Fibroblast of upper back skin (primary cell): Measurements from ENCODE around the gene MPPED1.

Experiments used
- DNase-seq: peaks from one replicate; pipeline ENCODE4 v3.0.0-alpha.2; 2013

MPPED1 gene

DNA sequence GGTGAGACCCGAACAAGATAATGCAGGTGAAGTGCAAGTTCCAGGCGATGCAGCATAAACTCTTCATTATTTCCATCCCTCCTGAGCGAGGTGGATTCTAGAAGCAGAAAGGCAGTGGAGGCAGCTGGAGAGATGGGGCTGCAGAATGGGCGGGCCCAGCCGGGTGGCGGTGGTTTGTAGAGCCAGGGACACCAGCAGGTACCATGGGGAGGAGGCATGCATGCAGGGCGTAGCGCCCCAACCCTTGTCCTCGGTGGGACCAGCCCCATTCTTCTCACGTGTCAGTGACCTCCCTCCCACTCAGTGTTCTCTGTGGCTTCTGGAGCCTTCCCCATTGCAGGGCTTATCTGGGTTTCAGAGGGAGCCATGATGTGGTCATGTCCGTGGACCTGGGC is 38.0 kb downstream of the MPPED1 start:
- no peak for DNase-seq

DNA sequence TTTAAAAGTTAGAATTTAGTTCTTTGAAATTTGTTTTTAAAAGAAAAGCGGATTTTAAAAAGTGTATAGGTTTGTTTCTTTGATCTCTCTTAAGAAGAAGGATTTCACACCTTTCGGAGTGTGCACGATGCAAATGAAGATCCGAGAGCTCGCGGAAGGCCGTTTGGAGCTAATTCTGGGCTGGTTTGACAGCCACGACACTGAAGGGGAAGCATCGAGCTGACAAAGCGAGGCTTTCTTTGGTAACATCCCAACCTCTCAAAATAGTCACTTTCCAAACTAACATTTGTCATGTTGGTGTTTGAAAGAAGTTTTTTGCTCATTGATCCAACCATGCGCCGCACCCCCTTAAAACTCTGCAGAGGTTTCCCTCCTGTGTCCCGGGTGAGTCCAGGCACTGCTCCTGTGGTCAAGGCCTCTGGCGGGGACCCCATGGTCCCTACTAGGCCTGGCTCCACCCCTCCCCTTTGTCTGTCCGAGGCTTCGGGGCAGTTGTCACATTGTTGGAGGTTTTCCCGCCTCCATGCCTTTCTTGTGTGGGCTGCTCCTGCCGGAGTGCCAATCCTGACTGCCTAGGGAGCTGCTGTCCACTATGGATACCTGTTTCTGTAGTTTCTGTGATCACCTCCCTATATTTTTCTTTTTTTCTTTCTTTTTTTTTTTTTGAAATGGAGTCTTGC is 39.7 kb downstream of the MPPED1 start:
- DNase-seq, result no peak

DNA sequence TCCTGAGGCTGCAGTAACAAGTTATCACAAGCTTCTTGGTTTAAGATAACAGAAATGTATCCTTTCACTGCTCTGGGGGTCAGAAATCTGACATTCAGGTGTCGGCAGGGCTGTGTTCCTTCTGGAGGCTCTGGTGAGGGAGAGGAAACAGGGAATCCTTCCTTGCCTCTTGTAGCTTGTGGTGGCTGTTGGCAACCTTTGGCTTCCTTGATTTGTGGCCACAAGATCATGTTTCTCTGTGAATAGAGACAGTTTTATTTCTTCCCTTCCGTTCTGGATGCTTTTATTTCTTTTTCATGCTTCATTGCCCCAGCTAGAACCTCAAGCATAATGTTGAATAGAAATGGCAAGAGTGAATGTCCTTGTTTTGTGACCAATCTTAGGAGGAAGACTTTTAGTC is 44.0 kb downstream of the MPPED1 start:
- no peak for DNase-seq

DNA sequence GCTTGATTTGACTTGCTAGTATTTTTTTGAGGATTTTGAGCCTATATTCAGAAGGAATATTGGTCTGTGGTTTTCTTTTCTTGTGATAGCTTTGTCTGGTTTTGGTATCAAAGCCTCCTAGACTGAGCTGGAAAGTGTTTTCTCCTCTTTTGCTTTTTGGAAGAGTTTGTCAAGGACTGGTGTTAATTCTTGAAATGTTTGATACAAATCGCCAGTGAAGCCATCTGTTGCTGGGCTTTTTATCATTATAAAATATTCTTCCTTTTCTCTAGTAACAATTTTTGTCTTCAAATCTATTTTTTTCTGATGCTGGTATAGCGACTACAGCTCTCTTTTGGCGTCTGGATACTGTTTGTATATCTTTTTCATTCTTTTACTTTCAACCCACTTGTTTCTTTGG is 45.2 kb downstream of the MPPED1 start:
- DNase-seq, result no peak

DNA sequence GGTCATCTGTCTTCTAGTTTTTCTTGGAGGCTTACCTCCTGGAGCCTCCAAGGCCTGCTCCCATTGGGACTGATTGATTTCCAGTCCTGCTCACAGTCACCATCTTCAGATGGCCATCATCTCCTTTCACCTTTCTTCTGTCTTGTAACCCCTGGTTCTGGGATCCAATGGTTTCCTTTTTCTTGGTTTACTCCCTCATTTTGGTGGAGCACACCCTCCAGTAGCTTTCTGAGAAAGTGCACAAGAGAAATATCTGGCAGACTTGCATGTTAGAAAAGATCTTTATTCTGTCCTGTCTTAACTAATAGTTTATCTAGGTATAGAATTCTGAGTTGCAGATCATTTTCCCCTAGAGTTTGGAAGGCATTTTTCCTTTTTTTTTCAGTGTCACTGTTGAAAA is 50.9 kb downstream of the MPPED1 start:
- no peak for DNase-seq

DNA sequence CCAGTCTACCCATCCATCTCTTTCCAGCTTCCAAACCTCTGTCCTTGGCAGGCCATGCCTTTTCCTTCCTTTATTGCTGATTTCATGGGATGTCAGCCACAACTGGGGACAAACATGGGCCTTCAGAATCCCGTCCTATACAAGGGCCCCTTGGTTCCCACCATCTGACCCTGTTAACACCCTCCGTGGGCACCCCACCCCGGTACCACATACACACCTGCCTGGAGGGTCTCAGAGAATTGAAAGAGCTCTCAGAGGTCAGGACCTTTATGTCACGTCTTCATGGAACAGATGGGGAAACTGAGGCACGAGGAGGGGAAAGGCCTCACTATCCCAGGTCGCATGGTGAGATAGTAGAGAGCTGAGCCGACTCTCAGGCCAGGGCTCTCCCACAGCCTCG is 53.0 kb downstream of the MPPED1 start:
- no peak for DNase-seq

DNA sequence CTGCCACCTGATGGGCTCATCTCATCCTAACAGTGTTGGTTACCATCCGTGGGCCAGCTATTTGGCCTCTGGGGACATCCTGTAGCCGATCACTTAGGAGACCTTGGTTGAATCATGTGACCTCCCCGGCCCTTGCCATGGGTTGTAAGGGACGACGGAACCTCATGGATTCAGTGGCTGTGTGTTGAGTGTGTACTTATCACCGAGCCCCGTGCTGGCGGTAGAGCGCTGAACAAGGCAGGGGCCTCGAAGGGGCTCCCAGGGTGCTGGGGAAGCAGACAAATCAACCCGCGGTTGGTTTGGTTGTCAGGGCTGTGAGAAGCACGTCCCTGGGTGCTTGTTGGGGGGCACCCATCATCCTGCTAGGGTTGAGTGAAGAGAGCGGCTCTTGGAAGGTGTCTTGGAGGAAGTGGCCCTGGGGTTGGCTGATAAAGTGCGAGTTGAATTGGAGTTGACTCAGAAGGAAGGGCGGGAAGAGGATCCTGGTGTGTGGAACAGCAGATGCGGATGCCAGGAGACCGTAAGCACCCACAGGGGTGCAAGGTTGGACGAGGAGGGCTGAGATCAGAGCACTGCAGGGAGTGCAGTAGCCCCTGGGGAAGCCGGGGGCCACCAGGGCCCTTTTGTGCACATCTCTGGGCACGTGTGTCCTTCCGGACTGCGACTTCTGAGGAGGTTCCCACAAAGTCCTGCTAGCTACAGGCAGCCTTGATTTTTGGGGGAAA is 53.6 kb downstream of the MPPED1 start:
- no peak for DNase-seq

DNA sequence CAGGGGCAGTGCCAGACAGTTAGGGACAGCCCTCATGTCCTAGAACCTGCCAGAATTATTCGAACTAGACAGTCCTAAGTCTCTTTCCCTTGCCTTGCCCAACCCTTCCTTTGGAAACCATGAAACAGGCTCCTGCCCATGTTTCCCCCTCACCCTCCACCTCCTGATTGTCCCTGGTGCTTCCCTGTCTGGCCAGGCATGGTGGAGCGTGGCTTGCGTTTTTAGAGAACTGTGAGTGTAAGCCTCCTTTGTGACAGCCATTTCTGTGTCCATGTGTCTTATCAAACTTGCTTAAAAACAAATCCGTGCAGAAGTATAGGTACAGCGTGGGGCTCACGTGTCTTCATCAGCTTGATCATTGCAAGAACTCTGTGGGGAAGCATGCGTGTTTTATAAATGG is 54.9 kb downstream of the MPPED1 start:
- no peak for DNase-seq

DNA sequence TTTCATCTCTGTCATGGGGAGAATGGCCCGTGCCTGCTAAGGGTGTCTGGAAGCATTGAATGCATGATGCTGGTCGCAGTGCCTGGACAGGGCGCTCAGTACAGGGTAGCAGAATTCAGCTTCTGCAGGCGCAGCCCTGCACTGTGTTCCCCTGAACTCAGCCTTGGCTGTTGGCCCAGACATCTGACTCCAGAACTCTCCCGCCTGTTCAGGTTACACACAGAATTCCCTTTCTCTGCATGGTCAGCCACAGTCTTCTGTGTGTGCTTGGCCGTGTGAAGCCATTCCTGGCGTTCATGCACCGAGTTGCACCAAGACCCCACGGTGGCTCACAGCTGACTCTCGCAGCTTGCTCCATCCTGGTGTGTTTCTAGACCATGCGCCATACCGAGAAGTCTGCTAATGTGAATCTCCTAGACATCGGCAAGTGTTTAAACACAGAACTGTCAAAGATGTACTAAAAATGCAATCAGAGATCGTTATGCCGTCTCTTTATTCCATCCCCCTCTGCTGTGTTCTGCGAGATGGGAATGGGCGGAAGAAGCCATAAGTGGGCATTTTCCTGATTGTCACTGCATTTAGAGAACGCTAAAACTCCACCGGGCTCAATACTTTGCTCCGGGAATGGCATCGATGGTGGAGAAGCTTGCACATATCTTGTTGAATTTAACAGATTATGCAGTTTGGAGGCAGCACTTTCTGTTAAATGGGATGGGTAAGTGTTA is 55.6 kb downstream of the MPPED1 start:
- no peak for DNase-seq

DNA sequence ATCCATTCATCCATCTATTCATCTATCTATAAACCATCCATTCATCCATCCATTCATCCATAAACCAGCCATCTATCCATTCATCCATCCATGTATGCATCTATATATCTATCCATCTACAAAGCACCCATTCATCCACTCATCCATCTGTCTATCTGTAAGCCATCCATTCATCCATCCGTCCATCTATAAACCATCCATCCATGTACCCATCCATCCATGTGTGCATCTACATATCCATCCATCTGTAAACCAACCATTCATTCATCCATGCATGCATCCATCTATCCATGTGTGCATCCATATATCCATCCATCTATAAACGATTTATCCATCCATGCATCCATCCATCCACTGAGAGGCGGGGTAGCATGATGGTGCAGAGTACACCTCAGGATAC is 58.4 kb downstream of the MPPED1 start:
- DNase-seq, result no peak

DNA sequence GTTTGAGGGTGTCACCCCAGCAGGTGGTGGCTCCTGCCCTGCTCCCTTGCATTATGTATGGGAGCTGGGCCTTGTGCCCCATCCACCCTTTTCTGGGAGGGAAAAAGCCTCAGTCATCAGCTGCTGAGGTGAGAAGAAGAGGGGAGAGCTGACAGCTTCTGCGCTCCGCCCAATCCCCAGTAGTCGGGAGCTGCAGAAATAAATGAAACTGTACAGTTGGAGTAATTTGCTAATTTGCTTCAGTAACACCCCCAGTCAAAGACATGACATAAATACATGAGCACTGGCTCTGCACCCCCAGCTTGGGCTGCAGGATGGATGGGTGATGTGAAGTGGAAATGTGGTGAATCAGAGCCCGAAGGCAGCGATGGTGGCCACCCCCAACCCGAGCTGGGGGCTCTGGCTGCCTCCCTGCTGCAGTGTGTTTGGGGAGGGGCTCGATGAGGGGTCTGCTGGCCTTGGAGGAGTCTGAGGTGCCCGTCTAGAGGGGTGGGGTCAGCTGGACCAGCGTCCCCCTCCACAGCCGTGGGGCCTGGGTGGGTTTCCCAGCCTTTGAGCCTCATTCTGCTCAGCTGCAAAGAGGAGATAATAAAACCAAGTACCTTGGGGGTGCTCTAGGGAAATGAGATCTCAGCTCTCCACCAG is 59.2 kb downstream of the MPPED1 start:
- DNase-seq, result no peak

DNA sequence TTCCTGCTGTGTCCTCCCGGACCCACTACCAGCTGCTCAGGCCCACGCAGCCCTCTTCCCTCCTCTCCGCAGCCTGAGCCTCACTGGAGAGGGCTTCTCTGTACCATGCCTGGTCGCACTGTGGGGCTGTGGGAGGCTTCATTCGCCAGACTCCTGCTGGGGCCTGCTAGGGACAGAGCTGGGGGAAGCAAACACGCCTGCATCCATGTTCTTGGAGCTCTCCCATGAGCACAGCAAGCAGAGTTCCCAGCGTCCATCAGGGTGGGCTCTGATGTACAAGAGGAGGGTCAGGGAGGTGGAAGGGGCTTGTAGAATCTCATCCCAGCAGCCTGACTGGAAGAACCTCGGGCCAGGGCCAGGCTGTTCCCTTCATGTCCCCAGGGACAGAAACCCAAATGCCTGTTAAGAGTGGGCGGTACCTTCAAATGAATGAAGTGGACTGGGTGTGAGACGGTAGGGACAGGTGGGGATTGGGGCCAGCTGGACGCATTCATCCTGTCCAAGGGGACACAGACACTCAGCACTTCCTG is 59.9 kb downstream of the MPPED1 start:
- DNase-seq, result no peak

DNA sequence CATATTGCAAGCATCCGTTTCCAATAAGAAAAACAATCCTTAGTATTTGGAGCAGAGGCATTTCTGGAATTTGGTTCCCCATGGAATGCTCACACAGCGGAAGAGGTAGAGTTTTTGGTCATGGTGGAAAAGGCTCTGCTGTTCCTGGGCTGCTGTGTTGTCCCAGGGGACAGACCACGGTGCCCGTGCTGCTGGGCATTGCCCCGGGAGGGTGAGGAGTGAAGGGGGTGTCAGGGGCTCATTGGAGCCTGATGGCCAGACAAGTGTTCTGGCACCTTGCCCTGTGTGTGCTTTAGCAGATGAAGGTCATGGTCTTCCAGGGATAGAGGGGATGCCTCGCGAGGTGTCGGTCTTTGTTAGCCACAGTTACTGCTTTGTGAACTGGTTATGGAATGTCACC is 61.2 kb downstream of the MPPED1 start:
- DNase-seq, result no peak

DNA sequence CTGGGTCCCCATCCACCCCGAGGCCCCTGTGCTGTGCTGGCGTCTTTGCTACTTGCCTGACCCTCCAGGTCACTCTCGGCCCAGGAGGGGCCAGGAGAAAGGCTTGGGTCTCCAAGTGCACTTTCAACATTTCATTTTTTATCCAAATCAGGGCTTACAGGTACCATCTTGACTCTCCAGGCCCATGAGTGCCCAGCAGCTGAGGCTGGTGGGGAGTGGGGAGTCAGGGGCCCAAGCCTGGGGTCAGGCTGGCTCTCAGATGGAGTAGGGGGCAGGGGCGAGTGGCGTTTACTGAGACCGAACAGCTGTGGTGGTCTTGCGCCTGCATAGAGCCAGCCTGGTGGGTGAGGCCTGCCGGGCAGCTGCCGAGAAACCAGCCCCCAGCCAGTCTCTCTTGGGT is 61.6 kb downstream of the MPPED1 start:
- DNase-seq, result no peak

DNA sequence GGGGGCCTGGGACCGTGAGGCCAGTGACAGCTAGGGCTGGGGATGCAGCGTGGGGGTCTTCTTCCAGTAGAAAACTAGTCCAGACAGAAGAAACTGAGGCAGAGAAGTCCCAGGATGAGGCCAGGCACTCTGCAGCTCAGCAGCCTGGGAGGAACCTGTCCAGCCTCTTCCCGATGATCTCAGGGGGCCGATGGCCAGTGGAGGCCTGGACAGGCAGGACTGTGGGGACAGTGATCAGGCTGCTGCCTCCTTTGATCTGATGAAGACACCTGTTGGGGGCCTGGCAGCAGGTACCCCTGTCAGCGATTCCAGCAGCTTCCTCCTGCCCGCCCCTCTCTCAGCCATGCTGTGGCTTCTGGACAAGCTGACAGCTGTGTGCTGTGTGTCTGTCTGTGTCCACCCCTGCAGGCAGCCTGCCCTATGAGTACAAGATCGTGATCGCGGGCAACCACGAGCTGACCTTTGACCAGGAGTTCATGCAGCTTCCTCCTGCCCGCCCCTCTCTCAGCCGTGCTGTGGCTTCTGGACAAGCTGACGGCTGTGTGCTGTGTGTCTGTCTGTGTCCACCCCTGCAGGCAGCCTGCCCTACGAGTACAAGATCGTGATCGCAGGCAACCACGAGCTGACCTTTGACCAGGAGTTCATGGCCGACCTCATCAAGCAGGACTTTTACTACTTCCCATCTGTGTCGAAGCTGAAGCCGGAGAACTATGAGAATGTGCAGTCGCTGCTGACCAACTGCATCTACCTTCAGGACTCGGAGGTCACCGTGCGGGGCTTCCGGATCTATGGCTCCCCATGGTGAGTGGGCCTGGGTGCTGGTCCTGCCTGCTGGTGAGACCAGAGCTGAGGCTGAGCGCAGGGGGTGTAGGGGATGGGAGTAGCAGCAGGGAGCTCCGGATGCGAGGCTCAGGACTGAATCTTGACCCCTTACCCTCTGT is 62.6 kb downstream of the MPPED1 start:
- no peak for DNase-seq

DNA sequence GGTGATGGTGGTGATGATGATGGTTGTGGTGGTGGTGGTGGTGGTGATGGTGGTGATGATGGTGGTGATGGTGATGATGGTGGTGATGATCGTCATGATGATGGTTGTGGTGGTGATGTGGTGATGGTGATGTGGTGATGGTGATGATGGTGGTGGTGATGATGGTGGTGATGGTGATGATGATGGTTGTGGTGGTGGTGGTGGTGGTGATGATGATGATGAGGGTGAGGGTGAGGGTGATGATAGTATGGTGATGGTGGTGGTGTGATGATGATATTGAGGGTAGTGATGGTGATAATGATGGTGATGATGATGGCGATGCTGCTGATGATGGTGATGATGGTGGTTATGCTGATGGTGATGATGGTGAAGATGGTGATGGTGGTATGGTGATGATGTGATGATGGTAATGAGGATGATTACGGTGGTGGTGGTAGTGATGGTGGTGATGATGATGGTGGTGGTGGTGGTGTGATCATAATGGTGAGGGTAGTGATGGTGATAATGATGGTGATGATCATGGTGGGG is 63.8 kb downstream of the MPPED1 start:
- DNase-seq, result no peak

DNA sequence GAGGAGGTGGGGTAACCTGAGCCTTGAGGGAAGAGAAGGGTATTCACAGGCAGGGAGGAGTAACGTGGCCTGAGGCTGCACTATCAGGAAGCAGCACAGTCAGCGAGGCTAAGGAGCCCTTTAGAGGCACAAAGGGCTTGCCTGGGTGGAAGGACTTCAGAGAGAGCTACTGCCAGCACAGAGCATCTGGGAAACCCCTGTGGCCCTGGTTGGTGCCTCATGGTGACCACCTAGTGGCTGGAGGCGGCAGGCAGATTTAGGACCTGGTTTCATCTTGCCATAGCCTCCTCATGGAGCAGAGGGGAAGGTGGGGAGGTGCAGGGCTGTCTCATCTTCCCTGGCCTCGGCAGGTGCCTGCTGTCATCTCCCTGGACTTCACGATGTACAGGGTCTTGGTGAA is 64.5 kb downstream of the MPPED1 start:
- DNase-seq, result no peak

DNA sequence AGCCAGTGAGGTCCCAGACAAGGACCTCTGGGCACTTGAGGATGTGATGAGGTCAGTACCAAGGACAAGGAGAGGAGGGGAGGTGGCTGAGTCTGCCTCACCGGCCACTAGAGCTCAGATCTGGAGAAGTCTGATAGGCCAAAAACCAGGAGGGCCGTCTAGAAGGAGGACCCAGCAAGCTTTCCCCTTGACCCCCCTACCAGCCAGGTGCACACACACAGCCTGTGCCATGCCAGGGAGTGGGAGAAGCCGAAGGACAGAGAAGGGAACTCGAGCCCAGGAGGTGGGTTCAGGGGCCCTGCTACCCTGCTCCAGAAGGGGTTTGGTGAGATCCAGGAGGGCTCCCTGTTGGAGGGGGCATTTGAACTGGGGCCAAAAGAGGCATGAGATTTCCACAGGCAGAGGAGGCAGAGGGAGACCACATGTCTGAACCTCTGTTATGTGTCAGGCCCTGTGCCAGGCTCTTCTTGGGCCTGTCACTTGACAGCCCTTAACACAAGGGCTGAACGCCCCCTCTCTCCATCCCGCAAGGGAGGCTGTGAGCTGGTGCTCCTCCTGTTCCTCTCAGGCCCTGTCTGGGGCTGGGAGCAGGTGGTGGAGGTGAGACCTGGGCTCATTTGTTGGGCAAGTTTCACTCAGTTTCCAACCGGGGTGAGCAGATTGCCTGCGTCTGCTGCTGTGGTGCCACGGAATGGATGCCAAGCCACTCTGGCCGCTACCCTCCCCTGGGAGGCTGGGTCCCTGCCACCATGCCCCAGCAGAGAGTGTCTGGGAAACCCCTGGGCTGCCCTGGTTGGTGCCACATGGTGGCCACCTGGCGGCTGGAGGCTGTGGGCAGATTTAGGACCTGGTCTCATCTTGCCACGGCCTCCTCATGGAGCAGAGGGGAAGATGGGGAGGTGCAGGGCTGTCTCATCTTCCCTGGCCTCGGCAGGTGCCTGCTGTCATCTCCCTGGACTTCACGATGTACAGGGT is 65.2 kb downstream of the MPPED1 start:
- DNase-seq, result no peak

DNA sequence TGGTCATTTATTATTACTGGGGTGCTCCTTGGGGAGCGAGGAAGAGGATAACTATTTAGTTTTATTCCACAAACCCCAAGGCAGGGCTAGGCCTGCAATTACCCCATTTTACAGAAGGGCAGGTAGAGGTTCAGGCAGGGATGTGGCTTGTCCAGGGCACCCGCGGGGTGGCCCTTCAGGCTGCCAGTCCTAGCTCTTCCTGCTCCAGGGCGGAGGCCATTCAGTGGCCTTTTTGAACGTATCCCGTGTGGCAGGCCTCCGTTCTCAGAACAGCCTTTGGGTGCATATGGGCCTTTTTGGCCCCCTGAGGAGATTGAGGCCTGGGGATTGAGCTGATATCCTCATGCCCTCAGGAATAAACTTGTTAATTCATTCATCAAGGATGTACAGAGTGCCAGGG is 66.2 kb downstream of the MPPED1 start:
- no peak for DNase-seq

DNA sequence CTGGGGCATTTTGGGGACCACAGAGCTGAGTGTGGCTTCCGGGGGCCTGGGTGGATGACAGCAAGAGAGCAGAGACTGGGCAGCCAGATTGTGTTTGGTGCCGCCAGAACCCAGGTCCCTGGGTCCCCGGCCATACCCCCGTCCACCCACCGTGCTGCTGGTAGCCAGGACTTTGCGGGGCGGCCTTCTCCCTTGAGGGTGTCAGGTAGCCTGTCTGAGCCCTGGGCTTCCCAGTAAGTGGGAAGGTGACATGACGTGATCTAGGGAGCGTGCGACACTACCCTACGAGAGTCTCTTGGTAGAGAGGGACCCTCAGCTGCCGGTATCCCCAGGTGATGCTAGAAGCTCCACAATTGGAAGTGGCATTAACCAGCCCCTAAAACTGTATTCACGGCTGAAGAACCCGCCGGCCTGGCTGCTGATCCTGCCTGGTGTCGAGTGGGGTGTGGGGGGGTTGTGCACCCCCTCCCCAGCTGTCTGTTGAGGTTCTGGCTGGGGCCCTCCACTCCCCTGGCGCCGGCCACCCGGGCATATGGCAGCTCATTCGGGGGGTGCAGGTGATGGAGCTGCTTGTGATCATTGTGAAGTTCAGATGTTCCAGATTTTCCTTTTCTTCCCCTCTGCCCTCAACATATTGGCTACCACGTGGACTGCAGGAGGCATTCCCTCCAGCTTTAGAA is 66.9 kb downstream of the MPPED1 start:
- no peak for DNase-seq
